CD4-positive, alpha-beta T cell (primary cell): ENCODE measurements around the gene EZR. TPM values are rescaled to one million over a fixed set of nuclear protein-coding genes. Genes with fewer than 3 reads are reported as not detected.

Source experiments
- ATAC-seq: fragments of 200-7000 bp; cut with Tn5 transposase; one replicate; pipeline ENCODE4 v1.10.0; 2022; ENCODE audit warnings: mild to moderate bottlenecking; ENCODE audit not compliant: poor library complexity
- CTCF ChIA-PET: fragments of 350-600 bp; sonication (Branson Sonifier 250); formaldehyde crosslinking; loops from one replicate; lab custom pipeline; 2021; ENCODE audit warnings: antibody characterized with exemption, inconsistent platforms; lab: Charles Lee
- POLR2A ChIA-PET: fragments of 350-600 bp; sonication (Branson Sonifier 250); formaldehyde crosslinking; loops from one replicate; lab custom pipeline; 2021; ENCODE audit warnings: antibody characterized with exemption, inconsistent platforms; lab: Charles Lee
- DNase-seq, 14 experiments: peaks; one replicate each; pipeline ENCODE4 v3.0.0-alpha.2; 2013 to 2020; ENCODE audit warnings: mixed read lengths in 2 of 14
- H3K27ac ChIP-seq, 2 donors: one replicate each; pipeline versions ENCODE4 v1.5.1 to v1.7.0; 2013; ENCODE audit warnings: low read length in 2 of 2, low read depth in 1 of 2, mild to moderate bottlenecking in 1 of 2
- H3K27me3 ChIP-seq, 2 experiments: 1 replicate in 1 of 2; 2 replicates in 1 of 2; pipeline versions ENCODE4 v1.6.1 to v1.7.0; 2013; ENCODE audit warnings: low read length in 2 of 2, control low read depth in 1 of 2, mild to moderate bottlenecking in 1 of 2, moderate library complexity in 1 of 2; ENCODE audit not compliant: insufficient read depth in 2 of 2, control insufficient read depth in 1 of 2
- H3K36me3 ChIP-seq: one replicate; pipeline ENCODE4 v1.6.1; 2013; ENCODE audit warnings: low read length, control low read depth; ENCODE audit not compliant: insufficient read depth
- H3K4me1 ChIP-seq: one replicate; pipeline ENCODE4 v1.6.1; 2013; ENCODE audit warnings: low read length, control low read depth; ENCODE audit not compliant: insufficient read depth
- H3K4me3 ChIP-seq: one replicate; pipeline ENCODE4 v1.5.1; 2013; ENCODE audit warnings: mild to moderate bottlenecking, low read length, moderate library complexity
- H3K9me3 ChIP-seq, 2 experiments: 1 replicate in 1 of 2; 2 replicates in 1 of 2; pipeline versions ENCODE4 v1.6.1 to v1.7.0; 2013; ENCODE audit warnings: low read length in 2 of 2, mild to moderate bottlenecking in 2 of 2, control low read depth in 1 of 2, moderate library complexity in 1 of 2; ENCODE audit not compliant: control insufficient read depth in 1 of 2, insufficient read depth in 1 of 2
- H3K27ac Mint-ChIP-seq: one replicate; pipeline ENCODE4 v1.8.0; 2020; ENCODE audit warnings: mixed read lengths
- H3K27me3 Mint-ChIP-seq: one replicate; pipeline ENCODE4 v1.8.0; 2021; ENCODE audit warnings: mixed read lengths
- H3K36me3 Mint-ChIP-seq: one replicate; pipeline ENCODE4 v1.8.0; 2021; ENCODE audit warnings: low read depth, mixed read lengths
- H3K4me1 Mint-ChIP-seq: one replicate; pipeline ENCODE4 v1.8.0; 2021; ENCODE audit warnings: low read depth, mixed read lengths
- H3K4me3 Mint-ChIP-seq: one replicate; pipeline ENCODE4 v1.8.0; 2020; ENCODE audit warnings: mild to moderate bottlenecking, mixed read lengths
- H3K9me3 Mint-ChIP-seq: one replicate; pipeline ENCODE4 v1.8.0; 2020; ENCODE audit warnings: mixed read lengths
- CTCF ChIP-seq: fragments of 200-600 bp; IDR thresholded peaks from one replicate; pipeline ENCODE4 v1.8.0; 2022; ENCODE audit warnings: antibody characterized with exemption, mild to moderate bottlenecking
- intact Hi-C, 2 experiments: fragments of 100-400 bp; cut with DNase I in 1 of 2; cut with micrococcal nuclease in 1 of 2; formaldehyde crosslinking; loops; one replicate each; pipeline versions ENCODE4 v1.15.1 to v1.9.0; 2023 to 2025; cut with DNase I, micrococcal nuclease
- total RNA-seq, 174 experiments: library from RNA in 2 of 174; stranded (reverse) in 2 of 174; gene quantifications; one replicate each; pipeline ENCODE4 v1.2.3 and lab custom pipeline; 2021 to 2026

EZR gene
- total RNA-seq, 2 experiments from 2014 or later = 434 to 449 TPM

- Mint-ChIP-seq H3K9me3 (no peaks in the 10 kb centered on the region), H3K4me1 (no peaks in the 10 kb centered on the region), H3K4me3 (no peak overlapping the region), H3K27ac (no peak overlapping the region), H3K27me3 (no peaks in the 10 kb centered on the region), H3K36me3 (peaks cover 55% of the 10 kb centered on the region)
- ChIA-PET CTCF (no interaction called here), POLR2A (no interaction called here)
- no peak for TF ChIP-seq CTCF
- Histone ChIP-seq H3K36me3 (peaks cover 47% of the 10 kb centered on the region), H3K4me1 (no peaks in the 10 kb centered on the region), H3K4me3 (no peak overlapping the region), H3K27me3 (no peaks in the 10 kb centered on the region), H3K9me3 (no peaks in the 10 kb centered on the region), H3K27ac (no peak overlapping the region)
- ATAC-seq (no peak), DNase-seq (no peak)
- intact Hi-C loops = no loop called here
These were observed 65.4 kb downstream of the EZR start for GRCh38 chr6:158753811-158754210.

GRCh38 chr6:158752613-158753012, 66.6 kb downstream of the EZR start:
- CTCF ChIA-PET = interaction anchor here (0.6 kb wide), 2 partner anchors 22 to 28 kb away, joined by 3 to 4 read pairs; no protein-coding TSS in a partner anchor
- no peak overlapping the region for H3K27ac Mint-ChIP-seq
- H3K4me3 ChIP-seq = no peak overlapping the region

GRCh38 chr6:158751921-158752320, 67.2 kb downstream of the EZR start:
- H3K36me3 Mint-ChIP-seq = peaks cover 53% of the 10 kb centered on the region
- H3K4me3 Mint-ChIP-seq = no peak overlapping the region
- peaks cover 35% of the 10 kb centered on the region for H3K36me3 ChIP-seq
- POLR2A ChIA-PET = no interaction called here
- H3K9me3 ChIP-seq = no peaks in the 10 kb centered on the region
- H3K27ac ChIP-seq = no peak overlapping the region
- no peaks in the 10 kb centered on the region for H3K4me1 ChIP-seq
- H3K9me3 Mint-ChIP-seq = no peaks in the 10 kb centered on the region
- no peak overlapping the region for H3K4me3 ChIP-seq
- no peak for TF ChIP-seq CTCF
- no peak overlapping the region for H3K27ac Mint-ChIP-seq
- H3K4me1 Mint-ChIP-seq = no peaks in the 10 kb centered on the region
- ATAC-seq = no peak
- CTCF ChIA-PET = no interaction called here
- intact Hi-C loops = no loop called here
- DNase-seq = no peak
- H3K27me3 ChIP-seq = no peaks in the 10 kb centered on the region
- no peaks in the 10 kb centered on the region for H3K27me3 Mint-ChIP-seq

More at GRCh38 chr6:158752613-158753012, 66.6 kb downstream of the EZR start:
- Mint-ChIP-seq H3K9me3 (no peaks in the 10 kb centered on the region), H3K36me3 (peaks cover 60% of the 10 kb centered on the region), H3K27me3 (no peaks in the 10 kb centered on the region), H3K4me3 (no peak overlapping the region), H3K4me1 (no peaks in the 10 kb centered on the region)
- Histone ChIP-seq H3K27me3 (no peaks in the 10 kb centered on the region), H3K27ac (no peak overlapping the region), H3K36me3 (peaks cover 39% of the 10 kb centered on the region), H3K9me3 (no peaks in the 10 kb centered on the region), H3K4me1 (no peaks in the 10 kb centered on the region)
- DNase-seq (no peak), ATAC-seq (no peak)
- intact Hi-C loops = no loop called here
- no peak for TF ChIP-seq CTCF
- POLR2A ChIA-PET = no interaction called here
